ENCODE results near the gene COX10. TPM values are rescaled to one million over a fixed set of nuclear protein-coding genes. Genes with fewer than 3 reads are reported as not detected.
"Not testable (repeated sequence)": the region's sequence is repeated elsewhere in the genome, so short reads cannot be mapped to it uniquely, and the experiment has no call there.

COX10 gene
- 23.0 TPM for polyA plus RNA-seq (2012; ENCODE audit: insufficient read depth, insufficient read length, low read depth)

- Histone ChIP-seq H3K4me1 (no peaks in the 10 kb centered on the region), H3K9me3 (no peaks in the 10 kb centered on the region), H3K27me3 (no peaks in the 10 kb centered on the region), H3K4me3 (ENCODE audit: low read depth, low read length) (peak within 1 kb of the TSS; percentile 94), H3K36me3 (no peaks in the 10 kb centered on the region)
- TF ChIP-seq, protein P1, sequence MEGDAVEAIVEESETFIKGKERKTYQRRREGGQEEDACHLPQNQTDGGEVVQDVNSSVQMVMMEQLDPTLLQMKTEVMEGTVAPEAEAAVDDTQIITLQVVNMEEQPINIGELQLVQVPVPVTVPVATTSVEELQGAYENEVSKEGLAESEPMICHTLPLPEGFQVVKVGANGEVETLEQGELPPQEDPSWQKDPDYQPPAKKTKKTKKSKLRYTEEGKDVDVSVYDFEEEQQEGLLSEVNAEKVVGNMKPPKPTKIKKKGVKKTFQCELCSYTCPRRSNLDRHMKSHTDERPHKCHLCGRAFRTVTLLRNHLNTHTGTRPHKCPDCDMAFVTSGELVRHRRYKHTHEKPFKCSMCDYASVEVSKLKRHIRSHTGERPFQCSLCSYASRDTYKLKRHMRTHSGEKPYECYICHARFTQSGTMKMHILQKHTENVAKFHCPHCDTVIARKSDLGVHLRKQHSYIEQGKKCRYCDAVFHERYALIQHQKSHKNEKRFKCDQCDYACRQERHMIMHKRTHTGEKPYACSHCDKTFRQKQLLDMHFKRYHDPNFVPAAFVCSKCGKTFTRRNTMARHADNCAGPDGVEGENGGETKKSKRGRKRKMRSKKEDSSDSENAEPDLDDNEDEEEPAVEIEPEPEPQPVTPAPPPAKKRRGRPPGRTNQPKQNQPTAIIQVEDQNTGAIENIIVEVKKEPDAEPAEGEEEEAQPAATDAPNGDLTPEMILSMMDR (IDR thresholded peaks at IDR 0.05; ENCODE audit: low read depth, low read length): no peak
- DNase-seq: peak; percentile 86
Observed at GRCh38 chr17:14069251-14070021, at the start of gene COX10. COX10 (plus strand) TSS chr17:14069504; CDS start chr17:14069606, 102 bp downstream.

- not testable (repeated sequence) for DNase-seq; H3K4me1 ChIP-seq; H3K27me3 ChIP-seq; H3K9me3 ChIP-seq; H3K4me3 ChIP-seq (ENCODE audit: low read depth, low read length); H3K36me3 ChIP-seq
Observed at GRCh38 chr17:14021651-14022294, 47.5 kb upstream of the COX10 start.

- not testable (repeated sequence) for H3K9me3 ChIP-seq; H3K4me1 ChIP-seq; H3K4me3 ChIP-seq (ENCODE audit: low read depth, low read length); DNase-seq; H3K36me3 ChIP-seq; H3K27me3 ChIP-seq
Observed at GRCh38 chr17:14029755-14030154, 39.5 kb upstream of the COX10 start.

DNA sequence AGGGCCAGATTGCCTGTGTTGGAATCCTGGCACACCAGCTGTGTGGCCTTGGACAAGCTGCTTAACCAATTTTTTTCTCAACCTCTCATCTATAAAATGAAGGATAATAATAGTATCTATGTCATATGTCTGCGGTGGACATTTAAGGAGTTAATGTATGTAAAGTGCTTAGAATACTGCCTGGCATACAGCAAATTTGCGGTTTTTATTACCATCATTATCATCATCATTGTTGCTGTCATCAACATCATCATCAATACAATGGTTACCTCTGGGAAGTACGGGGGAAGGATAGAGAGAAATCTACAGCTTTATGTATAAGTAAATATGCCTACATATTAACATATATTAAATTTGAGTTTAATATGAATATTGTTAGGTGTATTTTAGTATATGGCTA lies 37.1 kb upstream of the COX10 start:
- H3K36me3 ChIP-seq: no peaks in the 10 kb centered on the region
- H3K27me3 ChIP-seq: no peaks in the 10 kb centered on the region
- TF ChIP-seq, protein P1 (IDR thresholded peaks at IDR 0.05; ENCODE audit: low read depth, low read length): no peak
- DNase-seq: no peak
- no peaks in the 10 kb centered on the region for H3K9me3 ChIP-seq
- no peaks in the 10 kb centered on the region for H3K4me1 ChIP-seq
- no peak overlapping the region for H3K4me3 ChIP-seq (ENCODE audit: low read depth, low read length)

- Histone ChIP-seq H3K27me3 (no peaks in the 10 kb centered on the region), H3K9me3 (no peaks in the 10 kb centered on the region), H3K4me3 (ENCODE audit: low read depth, low read length) (no peak overlapping the region), H3K4me1 (no peaks in the 10 kb centered on the region), H3K36me3 (no peaks in the 10 kb centered on the region)
- DNase-seq: no peak
- TF ChIP-seq, protein P1 (IDR thresholded peaks at IDR 0.05; ENCODE audit: low read depth, low read length): no peak
Observed at GRCh38 chr17:14033166-14033565, 36.1 kb upstream of the COX10 start.

- H3K4me1 ChIP-seq: no peaks in the 10 kb centered on the region
- TF ChIP-seq, protein P1 (IDR thresholded peaks at IDR 0.05; ENCODE audit: low read depth, low read length): no peak
Observed at GRCh38 chr17:14037453-14037852, 31.9 kb upstream of the COX10 start.

DNA sequence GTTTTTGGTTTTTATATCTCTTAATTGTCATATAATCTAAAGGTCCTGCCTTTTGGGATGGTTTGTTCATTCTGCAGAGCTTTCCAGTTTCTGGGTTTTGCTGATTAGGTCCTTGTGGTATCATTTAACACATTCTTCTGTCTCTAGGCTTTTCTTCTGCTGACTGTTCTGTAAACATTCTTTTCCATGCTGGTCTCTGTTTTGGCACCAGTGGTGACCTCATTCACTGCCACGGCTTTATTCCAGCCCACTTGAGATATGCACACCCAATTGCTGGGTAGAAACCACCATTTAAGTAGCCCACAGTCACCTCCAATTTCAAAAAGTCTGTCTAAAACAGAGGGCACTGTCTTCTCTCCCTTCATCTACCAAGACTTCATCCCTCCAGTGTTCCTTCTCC lies 31.1 kb upstream of the COX10 start:
- Histone ChIP-seq H3K4me1 (no peaks in the 10 kb centered on the region), H3K4me3 (ENCODE audit: low read depth, low read length) (no peak overlapping the region), H3K36me3 (no peaks in the 10 kb centered on the region), H3K27me3 (no peaks in the 10 kb centered on the region), H3K9me3 (no peaks in the 10 kb centered on the region)
- DNase-seq: no peak
- TF ChIP-seq, protein P1 (IDR thresholded peaks at IDR 0.05; ENCODE audit: low read depth, low read length): no peak

More at GRCh38 chr17:14037453-14037852, 31.9 kb upstream of the COX10 start:
- H3K9me3 ChIP-seq: no peaks in the 10 kb centered on the region
- no peaks in the 10 kb centered on the region for H3K27me3 ChIP-seq
- no peaks in the 10 kb centered on the region for H3K36me3 ChIP-seq
- DNase-seq: no peak
- no peak overlapping the region for H3K4me3 ChIP-seq (ENCODE audit: low read depth, low read length)

All from BE2C (cell line).